Activated naive CD8-positive, alpha-beta T cell (primary cell): Measurements from ENCODE around the gene RAB31.

Experiments
- H3K27ac Mint-ChIP-seq: one replicate; pipeline ENCODE4 v1.8.0; 2021; ENCODE audit warnings: mixed read lengths
- H3K27me3 Mint-ChIP-seq: one replicate; pipeline ENCODE4 v1.8.0; 2021; ENCODE audit warnings: mixed read lengths
- H3K36me3 Mint-ChIP-seq: one replicate; pipeline ENCODE4 v1.8.0; 2021; ENCODE audit warnings: mixed read lengths
- H3K4me1 Mint-ChIP-seq: one replicate; pipeline ENCODE4 v1.8.0; 2021; ENCODE audit warnings: low read depth, mixed read lengths
- H3K4me3 Mint-ChIP-seq: one replicate; pipeline ENCODE4 v1.8.0; 2021; ENCODE audit warnings: mild to moderate bottlenecking, mixed read lengths
- H3K9me3 Mint-ChIP-seq: one replicate; pipeline ENCODE4 v1.8.0; 2021; ENCODE audit warnings: low read depth, mixed read lengths

RAB31 gene

DNA sequence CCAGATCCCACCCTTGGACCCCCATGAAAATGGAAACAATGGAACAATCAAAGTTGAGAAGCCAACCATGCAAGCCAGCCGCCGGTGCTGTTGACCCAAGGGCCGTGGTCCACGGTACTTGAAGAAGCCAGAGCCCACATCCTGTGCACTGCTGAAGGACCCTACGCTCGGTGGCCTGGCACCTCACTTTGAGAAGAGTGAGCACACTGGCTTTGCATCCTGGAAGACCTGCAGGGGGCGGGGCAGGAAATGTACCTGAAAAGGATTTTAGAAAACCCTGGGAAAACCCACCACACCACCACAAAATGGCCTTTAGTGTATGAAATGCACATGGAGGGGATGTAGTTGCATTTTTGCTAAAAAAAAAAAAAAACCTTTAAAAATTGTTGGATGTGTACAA is 151.1 kb downstream of the RAB31 start:
- H3K4me3 Mint-ChIP-seq = no peak overlapping the region
- no peaks in the 10 kb centered on the region for H3K9me3 Mint-ChIP-seq
- H3K4me1 Mint-ChIP-seq = no peaks in the 10 kb centered on the region
- H3K27me3 Mint-ChIP-seq = no peaks in the 10 kb centered on the region
- H3K36me3 Mint-ChIP-seq = no peaks in the 10 kb centered on the region
- H3K27ac Mint-ChIP-seq = no peak overlapping the region

DNA sequence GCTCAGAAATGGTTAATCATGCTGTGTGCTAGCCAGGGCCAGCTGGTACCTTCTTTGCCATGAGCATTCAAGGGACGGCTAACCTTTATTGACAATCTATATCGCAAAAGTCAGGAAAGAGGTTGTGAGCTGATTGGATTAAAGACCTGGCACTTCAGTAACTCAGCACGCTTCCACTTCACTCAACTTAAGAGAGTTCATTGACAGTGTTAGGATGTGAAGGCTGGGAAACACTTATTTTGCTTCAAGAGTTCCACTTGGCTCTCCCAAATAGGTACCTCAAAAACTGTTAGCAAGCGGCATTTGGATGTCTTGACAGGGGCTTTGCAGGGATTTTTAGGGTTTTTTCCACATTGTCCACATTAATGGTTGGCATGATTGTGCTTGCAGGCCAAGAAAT is 152.6 kb downstream of the RAB31 start:
- Mint-ChIP-seq H3K27me3 (no peaks in the 10 kb centered on the region), H3K9me3 (peaks cover 6% of the 10 kb centered on the region), H3K36me3 (no peaks in the 10 kb centered on the region), H3K4me3 (no peak overlapping the region), H3K4me1 (no peaks in the 10 kb centered on the region), H3K27ac (no peak overlapping the region)

DNA sequence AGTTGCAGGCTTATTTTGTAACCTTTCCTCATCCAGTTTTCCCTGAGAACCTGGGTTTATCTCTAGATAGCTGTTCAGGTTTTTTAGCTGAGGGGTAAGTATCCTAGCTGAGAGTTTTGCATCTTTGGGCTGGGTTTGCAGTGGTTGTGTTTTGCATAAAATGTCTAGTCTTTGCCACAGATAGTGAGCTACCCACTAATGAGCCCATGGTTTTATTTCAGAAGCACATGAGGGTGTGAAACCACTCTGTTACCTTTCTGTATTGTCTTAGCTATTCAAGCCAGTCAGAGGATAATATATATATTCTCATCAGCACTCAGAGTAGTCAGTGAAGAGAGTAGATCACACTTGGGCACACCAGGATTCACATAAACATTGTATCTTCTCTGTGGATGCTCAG is 153.1 kb downstream of the RAB31 start:
- Mint-ChIP-seq H3K4me3 (no peak overlapping the region), H3K4me1 (no peaks in the 10 kb centered on the region), H3K9me3 (peaks cover 11% of the 10 kb centered on the region), H3K36me3 (no peaks in the 10 kb centered on the region), H3K27ac (no peak overlapping the region), H3K27me3 (no peaks in the 10 kb centered on the region)

DNA sequence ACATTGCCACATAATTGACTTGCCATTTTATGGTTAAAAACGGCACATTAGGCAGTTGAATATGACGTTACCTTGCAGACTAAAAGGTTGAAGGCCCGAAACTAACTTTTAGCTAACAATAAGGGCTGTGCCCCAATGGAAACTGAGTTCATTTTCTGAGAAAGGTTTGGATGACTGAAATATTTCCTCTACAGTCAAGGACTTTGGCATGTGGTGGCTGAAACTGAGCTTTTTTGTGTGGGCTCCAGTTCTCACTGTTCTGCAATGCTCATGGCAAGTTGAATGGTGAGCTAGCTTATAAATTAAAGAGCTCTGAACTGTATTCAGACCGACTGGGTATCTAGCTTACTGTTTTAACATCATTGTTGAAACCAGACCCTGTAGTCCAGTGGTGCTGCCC is 153.8 kb downstream of the RAB31 start:
- Mint-ChIP-seq H3K4me3 (no peak overlapping the region), H3K27ac (no peak overlapping the region), H3K27me3 (no peaks in the 10 kb centered on the region), H3K4me1 (no peaks in the 10 kb centered on the region), H3K36me3 (no peaks in the 10 kb centered on the region), H3K9me3 (peaks cover 11% of the 10 kb centered on the region)

DNA sequence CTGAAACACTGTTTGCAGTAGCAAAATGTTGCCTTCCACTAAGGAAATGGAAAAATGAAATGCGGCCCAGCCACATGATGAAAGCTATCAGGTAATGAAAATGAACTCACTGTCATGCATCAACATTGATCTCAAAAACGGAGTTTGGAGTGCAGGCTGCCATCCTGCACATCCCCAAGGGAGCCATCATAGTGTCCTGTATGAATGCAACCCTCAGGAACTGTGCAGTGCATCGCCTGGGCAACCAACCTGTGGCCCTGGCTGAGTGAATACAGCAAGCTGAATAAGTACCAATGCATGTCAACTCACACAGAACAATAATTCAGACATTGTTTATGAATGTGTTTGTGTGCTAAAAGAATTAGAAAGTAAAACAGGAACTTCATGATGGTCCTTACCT is 154.6 kb downstream of the RAB31 start:
- H3K36me3 Mint-ChIP-seq = no peaks in the 10 kb centered on the region
- no peak overlapping the region for H3K27ac Mint-ChIP-seq
- peaks cover 11% of the 10 kb centered on the region for H3K9me3 Mint-ChIP-seq
- no peaks in the 10 kb centered on the region for H3K4me1 Mint-ChIP-seq
- H3K4me3 Mint-ChIP-seq = no peak overlapping the region
- no peaks in the 10 kb centered on the region for H3K27me3 Mint-ChIP-seq

DNA sequence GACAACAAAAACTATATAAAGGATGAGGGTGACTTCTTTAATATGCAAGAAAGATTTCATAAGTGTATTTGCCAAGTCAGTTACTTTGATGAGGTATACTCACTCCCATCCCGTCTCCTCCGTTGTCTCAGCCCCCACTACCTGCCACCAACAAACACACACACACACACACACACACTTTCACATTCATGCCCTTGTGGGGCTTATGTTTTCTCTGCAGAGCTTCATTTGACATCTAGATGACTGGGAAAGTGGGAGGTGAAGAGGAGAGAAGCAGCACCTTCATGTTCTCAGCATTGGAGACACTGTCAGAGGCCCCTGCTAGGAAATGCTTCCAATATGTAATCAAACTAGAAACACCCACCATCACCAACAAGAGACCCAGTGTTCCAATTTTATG is 155.2 kb downstream of the RAB31 start:
- Mint-ChIP-seq H3K9me3 (peaks cover 11% of the 10 kb centered on the region), H3K4me3 (no peak overlapping the region), H3K27me3 (no peaks in the 10 kb centered on the region), H3K27ac (no peak overlapping the region), H3K36me3 (no peaks in the 10 kb centered on the region), H3K4me1 (no peaks in the 10 kb centered on the region)

DNA sequence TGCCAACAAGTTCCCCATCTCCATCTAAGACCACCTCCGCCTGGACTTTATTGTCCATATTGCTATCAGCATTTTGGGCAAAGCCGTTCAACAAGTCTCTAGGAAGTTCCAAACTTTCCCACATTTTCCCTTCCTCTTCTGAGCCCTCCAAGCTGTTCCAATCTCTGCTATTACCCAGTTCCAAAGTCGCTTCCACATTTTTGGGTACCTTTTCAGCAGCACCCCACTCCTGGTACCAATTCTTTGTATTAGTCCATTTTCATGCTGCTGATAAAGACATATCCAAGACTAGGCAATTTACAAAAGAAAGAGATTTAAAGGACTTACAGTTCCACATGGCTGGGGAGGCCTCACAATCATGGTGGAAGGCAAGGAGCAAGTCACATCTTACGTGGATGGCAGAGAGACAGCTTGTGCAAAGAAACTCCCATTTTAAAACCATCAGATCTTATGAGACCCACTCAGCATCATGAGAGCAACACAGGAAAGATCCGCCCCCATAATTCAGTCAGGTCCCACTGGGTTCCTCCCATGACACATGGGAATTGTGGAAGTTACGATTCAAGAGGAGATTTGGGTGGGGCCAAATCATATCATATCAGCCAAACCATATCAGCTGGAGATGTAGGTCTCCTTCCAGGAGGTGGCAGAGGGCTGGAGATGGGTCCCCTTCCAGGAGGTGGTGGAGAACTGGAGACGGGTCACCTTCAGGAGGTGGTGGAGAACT is 157.8 kb downstream of the RAB31 start:
- Mint-ChIP-seq H3K4me1 (no peaks in the 10 kb centered on the region), H3K27me3 (no peaks in the 10 kb centered on the region), H3K36me3 (no peaks in the 10 kb centered on the region), H3K27ac (no peak overlapping the region), H3K4me3 (no peak overlapping the region), H3K9me3 (peaks cover 11% of the 10 kb centered on the region)

DNA sequence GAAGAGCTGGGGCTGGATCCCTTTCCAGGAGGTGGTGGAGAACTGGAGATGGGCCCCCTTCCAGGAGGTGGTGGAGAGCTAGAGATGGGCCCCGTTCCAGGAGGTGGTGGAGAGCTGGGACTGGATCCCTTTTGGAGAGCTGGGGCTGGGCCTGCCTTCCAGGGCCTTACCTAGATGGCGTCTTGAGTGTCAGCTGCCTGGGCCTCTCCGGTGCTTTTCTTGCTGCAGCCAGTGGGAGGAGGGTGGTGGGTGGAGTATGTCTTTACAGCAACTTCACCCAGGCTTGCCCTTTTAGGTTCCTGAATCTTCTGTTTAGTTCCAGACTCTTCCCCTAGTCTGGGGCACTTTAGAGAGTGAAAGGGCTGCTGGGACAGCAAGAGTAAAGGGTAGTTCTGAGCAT is 158.5 kb downstream of the RAB31 start:
- no peaks in the 10 kb centered on the region for H3K4me1 Mint-ChIP-seq

DNA sequence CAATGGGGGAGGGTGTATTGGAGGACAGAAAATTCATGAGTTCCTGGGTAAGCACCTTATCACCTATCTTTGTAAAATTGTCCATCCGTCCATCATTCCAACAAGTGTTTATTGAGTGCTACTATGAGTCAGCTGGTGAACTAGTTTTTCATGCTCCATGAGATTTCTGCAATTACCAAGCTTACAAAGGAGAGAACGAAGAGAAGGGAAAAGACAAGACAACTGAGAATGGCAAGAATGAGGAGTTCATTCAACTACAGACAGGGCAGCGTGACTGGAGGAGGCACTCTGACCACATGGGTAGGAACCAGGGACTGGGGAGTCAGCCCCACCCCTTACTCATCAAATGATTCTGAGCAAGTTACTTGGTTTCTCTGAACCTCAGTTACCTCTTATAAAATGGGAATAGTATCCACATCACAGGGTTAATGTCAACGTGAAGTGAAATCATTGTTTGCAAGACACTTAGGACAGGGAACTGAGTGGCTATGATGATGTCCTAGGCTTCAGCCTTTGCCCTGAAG is 159.0 kb downstream of the RAB31 start:
- no peaks in the 10 kb centered on the region for H3K4me1 Mint-ChIP-seq
- H3K9me3 Mint-ChIP-seq = peaks cover 11% of the 10 kb centered on the region
- no peaks in the 10 kb centered on the region for H3K36me3 Mint-ChIP-seq
- no peak overlapping the region for H3K27ac Mint-ChIP-seq
- no peaks in the 10 kb centered on the region for H3K27me3 Mint-ChIP-seq
- no peak overlapping the region for H3K4me3 Mint-ChIP-seq

More for the DNA sequence above, 158.5 kb downstream of the RAB31 start:
- Mint-ChIP-seq H3K27me3 (no peaks in the 10 kb centered on the region), H3K9me3 (peaks cover 11% of the 10 kb centered on the region), H3K36me3 (no peaks in the 10 kb centered on the region), H3K4me3 (no peak overlapping the region), H3K27ac (no peak overlapping the region)

DNA sequence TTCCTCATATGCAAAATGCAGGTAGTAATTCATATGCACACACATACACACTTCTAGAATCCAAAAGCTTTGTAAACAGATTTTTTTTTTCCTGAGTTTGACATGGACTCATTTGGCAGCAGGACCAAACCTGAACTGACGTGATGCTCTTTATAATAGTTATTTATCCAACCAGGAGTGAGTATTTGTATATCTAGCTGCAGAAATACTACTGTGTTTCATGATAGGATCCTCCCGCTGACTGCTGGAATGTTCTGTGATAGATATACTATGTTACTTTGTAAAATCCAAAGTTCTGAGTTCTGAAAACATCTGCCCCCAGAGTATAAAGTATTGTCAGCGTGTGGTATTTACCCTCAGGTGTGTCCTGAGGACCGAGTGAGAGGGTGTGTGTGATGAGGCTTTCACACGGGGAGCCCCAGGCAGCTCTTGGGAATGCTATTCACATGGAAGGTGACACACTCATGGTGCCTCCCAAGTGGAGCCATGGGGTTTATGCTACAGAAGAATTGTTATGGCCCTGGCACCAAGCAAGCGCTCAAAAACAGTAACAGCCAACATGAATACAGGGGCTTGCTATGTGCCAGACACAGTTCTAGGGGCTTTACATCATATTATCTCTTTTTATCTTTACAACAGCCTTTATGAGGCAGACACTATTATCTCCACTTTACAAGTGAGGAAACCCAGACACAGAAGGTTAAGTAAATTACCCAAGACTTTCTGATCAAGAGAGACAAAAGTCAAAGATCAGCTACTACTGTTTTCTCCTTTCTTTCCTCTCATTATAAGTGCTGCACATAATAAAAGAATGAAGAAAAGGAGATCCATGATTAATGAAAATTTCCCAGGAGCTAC is 161.0 kb downstream of the RAB31 start:
- Mint-ChIP-seq H3K36me3 (no peaks in the 10 kb centered on the region), H3K27me3 (no peaks in the 10 kb centered on the region), H3K4me1 (no peaks in the 10 kb centered on the region), H3K27ac (no peak overlapping the region), H3K4me3 (no peak overlapping the region), H3K9me3 (peaks cover 11% of the 10 kb centered on the region)

DNA sequence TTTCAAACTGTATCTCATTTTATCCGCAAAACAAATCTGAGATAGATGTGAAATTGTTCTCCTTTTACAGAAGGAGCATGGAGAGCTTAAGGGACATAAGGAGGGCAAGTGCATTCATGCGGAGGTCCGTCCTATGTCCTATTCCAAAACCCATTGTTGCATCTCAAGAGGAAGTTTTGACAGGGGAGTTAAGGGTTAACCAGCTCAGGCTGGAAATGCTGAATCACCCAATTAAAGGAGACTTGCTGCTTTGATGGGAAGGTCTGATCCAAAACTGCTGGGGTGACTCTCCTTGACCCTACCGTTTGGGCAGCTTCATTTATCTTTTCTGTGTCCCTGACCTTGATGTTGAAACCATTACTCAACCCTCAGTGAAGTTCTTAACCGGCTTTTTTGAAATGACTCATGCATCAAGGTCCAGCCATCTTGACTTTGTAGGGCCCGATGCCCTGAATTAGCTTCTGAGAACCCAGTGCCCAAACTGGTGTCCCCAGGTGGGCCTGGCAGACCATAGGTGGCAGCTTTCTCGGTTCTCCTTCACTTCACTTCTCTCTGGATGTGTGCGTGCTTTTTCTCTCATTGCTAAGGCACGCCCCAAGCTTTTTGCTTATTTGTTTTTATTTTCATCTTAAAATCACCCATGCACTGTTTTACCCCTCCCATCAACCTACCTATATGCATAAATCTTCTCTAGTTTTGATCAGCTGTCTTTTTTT is 161.8 kb downstream of the RAB31 start:
- Mint-ChIP-seq H3K4me1 (no peaks in the 10 kb centered on the region), H3K36me3 (no peaks in the 10 kb centered on the region), H3K27me3 (no peaks in the 10 kb centered on the region), H3K9me3 (peaks cover 11% of the 10 kb centered on the region), H3K4me3 (no peak overlapping the region), H3K27ac (no peak overlapping the region)

DNA sequence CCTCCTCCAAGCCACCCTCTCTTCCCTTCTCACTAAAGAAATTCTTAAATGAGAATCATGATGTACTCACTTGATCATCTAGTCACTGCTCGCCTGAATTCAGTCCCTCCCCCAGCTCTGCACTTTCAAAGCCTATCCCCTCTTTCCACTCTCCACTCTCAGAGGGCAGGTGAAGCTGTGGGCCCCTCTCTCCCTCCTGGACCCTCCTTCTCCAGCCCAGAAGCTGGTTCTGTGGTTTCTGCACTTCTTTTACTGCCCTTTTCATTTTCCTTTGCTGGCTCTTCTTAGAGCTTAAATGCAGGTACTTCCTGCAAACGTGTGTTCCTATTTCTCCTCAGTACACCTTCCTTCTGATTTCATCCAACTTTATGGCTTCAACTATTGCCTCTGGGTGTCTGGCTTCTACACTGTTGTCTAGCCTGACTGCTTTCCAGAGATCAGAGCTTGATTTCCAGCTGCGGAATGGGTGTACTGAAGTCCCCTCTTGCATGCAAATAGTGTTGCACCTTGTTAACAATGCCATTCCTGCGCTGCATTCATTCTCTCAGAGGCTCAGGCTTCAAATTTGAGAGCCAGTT is 162.4 kb downstream of the RAB31 start:
- no peaks in the 10 kb centered on the region for H3K4me1 Mint-ChIP-seq
- peaks cover 6% of the 10 kb centered on the region for H3K9me3 Mint-ChIP-seq
- H3K27me3 Mint-ChIP-seq = no peaks in the 10 kb centered on the region
- H3K36me3 Mint-ChIP-seq = no peaks in the 10 kb centered on the region
- H3K27ac Mint-ChIP-seq = no peak overlapping the region
- no peak overlapping the region for H3K4me3 Mint-ChIP-seq

DNA sequence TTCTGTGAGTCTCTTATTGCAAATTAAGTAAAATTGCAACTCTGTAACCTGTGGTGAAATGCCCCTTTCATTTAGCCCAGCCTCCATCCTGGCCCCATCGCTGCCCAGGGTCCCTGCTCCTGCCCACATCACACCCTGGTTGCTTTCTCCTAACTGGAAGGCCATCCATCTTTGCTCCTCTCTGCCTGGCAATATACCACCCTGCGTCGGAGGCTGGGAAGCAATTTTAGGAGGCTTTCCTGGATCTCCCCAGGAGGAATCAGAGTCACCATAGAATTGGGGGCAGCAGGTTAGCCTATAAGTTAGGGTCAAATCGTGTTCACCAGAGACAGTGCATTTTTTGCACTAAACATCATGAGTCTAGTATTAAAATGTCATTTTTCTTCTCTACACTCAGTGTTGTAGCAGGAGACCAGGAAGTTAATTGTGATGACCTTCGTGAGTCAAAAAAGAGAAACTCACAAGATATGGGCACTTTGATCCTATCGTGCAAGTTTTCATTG is 163.2 kb downstream of the RAB31 start:
- Mint-ChIP-seq H3K4me1 (no peaks in the 10 kb centered on the region), H3K4me3 (no peak overlapping the region), H3K36me3 (no peaks in the 10 kb centered on the region), H3K9me3 (no peaks in the 10 kb centered on the region), H3K27ac (no peak overlapping the region), H3K27me3 (peaks cover under 1% of the 10 kb centered on the region)

DNA sequence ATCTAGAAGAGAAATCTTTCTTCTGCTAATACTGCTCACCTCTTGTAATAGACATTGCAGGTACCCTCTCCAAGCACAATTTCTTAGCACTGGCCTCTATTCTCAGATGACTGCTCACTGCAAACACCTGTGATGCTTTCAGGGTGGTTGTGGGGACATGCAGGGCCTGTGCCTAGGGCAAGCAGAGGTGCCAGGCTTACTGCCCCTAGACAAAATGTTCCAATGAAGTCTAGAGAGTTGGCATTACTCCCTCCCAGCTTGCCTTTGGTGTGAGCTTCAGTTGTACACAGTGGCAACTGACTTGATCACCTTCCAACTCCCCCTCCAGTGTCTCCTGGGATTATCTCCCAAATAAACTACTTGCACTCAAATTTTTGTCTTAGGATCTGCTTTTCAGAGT is 164.7 kb downstream of the RAB31 start:
- Mint-ChIP-seq H3K27me3 (peaks cover 2% of the 10 kb centered on the region), H3K36me3 (no peaks in the 10 kb centered on the region), H3K9me3 (no peaks in the 10 kb centered on the region)

More for the DNA sequence above, 164.7 kb downstream of the RAB31 start:
- Mint-ChIP-seq H3K4me1 (peaks cover 9% of the 10 kb centered on the region), H3K27ac (no peak overlapping the region), H3K4me3 (no peak overlapping the region)
